Skin of body (tissue), 2 donors: Measurements from ENCODE around the gene CLTB. TPM values are rescaled to one million over a fixed set of nuclear protein-coding genes. Genes with fewer than 3 reads are reported as not detected.
"Not testable (repeated sequence)": the region's sequence is repeated elsewhere in the genome, so short reads cannot be mapped to it uniquely, and the experiment has no call there.

ENCODE experiments used
- DNase-seq: peaks from one replicate; lab custom pipeline; 2025; lab: John Stamatoyannopoulos, UW
- total RNA-seq: library from RNA; depleted of rRNA; stranded (reverse); fragments of >200 nt; gene quantifications from one replicate; pipeline ENCODE4 v1.2.3, GENCODE V29; 2014

Gene CLTB
- total RNA-seq, 1 donor from 2014 or later: 63.0 TPM

DNA sequence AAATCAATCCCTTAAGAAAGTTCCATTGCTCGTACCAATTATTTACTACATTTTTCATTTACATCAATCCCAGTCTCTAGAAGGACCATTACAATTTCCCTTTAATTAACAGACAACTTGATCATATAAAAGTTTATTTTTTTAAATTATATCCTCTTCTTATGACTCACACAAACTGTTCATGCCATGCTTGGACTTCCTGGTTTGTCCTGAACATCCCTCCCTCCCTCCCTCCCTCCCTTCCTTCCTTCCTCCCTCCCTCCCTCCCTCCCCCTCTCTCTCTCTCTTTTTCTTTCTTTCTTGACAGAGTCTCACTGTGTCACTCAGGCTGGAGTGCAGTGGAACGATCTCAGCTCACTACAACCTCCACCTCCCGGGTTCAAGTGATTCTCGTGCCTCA is 11.6 kb upstream of the CLTB start:
- DNase-seq: no peak

DNA sequence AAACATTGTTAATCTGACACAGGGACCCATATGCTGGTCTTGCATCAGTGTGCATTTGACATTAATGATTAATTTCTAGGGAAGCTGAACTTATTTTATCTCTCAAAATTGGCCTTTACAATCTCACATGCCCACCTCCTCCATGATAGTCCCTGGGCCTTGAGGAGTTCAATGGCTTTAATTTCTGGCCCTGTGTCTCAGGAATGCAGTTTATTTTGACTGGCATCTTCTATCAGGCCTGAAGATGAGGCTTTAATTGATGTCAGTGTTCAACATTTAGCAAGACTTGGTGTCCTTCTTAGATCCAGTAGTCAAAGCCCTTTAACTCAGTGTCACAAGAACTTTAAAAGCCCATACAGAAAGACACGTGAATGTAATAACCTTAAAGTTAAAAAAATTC is 10.5 kb upstream of the CLTB start:
- DNase-seq: no peak

DNA sequence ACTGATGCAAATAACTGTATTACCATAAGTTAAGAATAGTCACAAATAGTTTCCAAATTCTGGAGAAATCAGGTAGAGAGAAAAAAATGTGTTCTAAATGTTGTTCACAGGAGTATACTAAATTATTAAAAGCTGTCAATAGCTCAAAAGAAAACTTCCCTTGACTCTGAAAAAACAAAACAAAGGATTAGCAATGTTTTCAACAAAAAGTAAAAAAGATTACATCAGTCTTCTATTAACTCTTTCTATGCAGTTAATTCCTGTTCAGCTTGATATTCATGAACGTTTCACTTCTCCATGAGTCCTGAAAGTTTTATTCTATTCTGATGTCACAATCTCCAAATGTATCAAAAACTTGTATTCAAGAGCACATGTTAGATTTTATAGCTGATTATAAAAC is 9.5 kb upstream of the CLTB start:
- no peak for DNase-seq

- no peak for DNase-seq
Observed at GRCh38 chr5:176425138-176425537, 8.8 kb upstream of the CLTB start.

GRCh38 chr5:176424181-176424580 is 7.8 kb upstream of the CLTB start:
- no peak for DNase-seq

DNA sequence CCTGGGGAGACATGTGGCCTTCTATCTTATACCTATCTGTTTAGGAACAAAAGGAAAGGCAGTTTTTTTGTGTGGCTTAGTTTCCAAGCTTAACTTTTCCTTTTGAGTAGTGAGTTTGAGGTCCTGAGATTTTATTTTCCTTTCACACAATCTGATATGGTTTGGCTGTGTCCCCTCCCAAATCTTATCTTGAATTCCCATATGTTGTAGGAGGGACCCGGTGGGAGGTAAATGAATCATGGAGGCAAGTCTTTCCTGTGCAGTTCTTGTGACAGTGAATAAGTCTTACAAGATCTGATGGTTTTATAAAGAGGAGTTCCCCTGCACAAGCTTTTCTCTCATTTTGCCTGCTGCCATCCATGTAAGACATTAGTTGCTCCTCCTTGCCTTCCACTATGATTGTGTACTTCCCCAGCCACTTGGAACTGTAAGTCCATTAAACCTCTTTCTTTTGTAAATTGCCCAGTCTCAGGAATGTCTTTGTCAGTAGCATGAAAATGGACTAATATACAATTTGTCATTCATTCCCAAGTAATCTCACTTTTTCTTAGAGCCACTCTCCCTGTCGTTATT is 4.7 kb upstream of the CLTB start:
- no peak for DNase-seq

DNA sequence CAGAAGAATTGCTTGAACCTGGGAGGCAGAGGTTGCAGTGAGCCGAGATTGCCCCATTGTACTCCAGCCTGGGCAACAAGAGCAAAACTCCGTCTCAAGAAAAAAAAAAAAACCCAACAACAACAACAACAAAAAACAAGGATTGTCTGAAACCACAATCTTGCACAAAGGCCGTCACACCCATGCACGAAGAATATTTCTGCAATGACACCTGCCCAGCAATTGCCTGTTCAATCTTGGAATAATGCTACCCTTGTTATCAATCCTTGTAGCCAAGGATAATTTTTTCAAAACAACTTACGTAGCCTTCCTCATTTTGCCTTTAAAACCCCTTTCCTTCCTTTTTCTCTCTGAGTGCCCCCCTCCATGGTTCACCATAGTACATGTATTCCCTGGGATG is 3.7 kb upstream of the CLTB start:
- DNase-seq: no peak

GRCh38 chr5:176418251-176418650 is 1.9 kb upstream of the CLTB start:
- DNase-seq: no peak

DNA sequence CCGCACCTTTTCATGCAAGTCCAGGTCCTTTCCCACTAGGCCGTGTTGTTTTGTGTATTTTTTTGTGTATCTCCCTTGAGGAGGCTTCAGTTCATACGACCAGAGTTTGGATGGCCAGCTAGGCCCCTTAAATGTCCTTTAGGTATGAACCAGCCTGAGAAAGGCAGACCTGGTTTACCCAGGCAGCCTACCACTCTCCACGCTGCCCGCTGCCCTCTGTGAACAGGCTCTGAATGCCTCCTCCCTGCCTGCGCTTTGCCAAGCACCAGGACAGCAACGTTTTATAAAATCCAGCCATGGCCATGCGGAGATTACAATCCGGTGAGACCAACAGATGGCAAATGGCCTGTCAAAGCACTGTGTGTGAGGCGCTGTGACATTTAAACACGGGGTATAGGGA is 626 bp upstream of the CLTB start:
- no peak for DNase-seq

GRCh38 chr5:176415240-176415951 is 943 bp downstream of the CLTB start:
- no peak for DNase-seq

- DNase-seq: no peak
Observed at GRCh38 chr5:176414704-176415103, 1.6 kb downstream of the CLTB start.

GRCh38 chr5:176413709-176414191 is 2.6 kb downstream of the CLTB start:
- no peak for DNase-seq

DNA sequence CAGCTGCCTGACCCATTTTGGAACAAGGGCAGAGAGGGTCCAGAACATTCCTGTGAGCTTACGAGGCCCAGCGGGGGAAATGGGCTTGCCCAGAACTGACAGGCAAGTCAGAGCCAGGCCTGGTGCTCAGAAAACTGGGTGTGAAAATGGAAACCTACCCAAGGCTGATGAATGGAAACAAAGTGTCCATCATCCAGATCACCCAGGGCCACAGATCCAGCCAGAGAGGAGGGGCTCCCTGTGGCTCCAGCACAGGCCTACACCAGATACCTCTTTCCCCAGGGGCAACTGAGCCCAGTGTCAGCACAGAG is 3.1 kb downstream of the CLTB start:
- no peak for DNase-seq

- no peak for DNase-seq
Observed at GRCh38 chr5:176412517-176413254, 3.7 kb downstream of the CLTB start.

GRCh38 chr5:176410486-176411180 is 5.7 kb downstream of the CLTB start:
- no peak for DNase-seq

DNA sequence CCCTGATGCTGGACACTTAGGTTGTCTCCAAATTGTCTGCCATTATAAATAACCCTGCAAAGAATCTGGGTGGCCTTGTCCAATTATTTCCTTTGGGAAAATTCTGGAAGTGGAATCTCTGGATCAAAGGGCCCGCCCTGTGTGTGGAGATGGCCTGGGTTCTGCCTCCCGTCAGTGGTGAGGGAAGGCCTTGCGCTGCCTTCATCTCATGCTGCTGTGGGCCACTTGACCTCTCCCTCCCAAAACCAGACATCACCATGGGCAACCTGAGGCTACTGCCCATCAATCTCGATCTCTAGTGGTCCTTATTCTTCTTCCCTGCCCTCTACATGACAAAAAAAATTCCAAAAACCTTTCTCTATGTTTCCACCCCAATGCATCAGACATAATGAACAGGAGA is 6.6 kb downstream of the CLTB start:
- DNase-seq: no peak

GRCh38 chr5:176408590-176408989 is 7.7 kb downstream of the CLTB start:
- DNase-seq: no peak

DNA sequence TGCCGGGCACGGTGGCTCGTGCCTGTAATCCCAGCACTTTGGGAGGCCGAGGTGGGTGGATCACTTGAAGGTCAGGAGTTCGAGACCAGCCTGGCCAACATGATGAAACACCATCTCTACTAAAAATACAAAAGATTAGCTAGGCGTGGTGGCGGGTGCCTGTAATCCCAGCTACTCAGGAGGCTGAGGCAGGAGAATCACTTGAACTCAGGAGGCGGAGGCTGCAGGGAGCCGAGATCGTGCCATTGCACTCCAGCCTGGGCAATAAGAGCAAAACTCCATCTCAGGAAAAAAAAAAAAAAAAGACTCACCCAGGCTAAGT is 8.1 kb downstream of the CLTB start:
- not testable (repeated sequence) for DNase-seq

- no peak for DNase-seq
Observed at GRCh38 chr5:176407456-176408251, 8.7 kb downstream of the CLTB start.

DNA sequence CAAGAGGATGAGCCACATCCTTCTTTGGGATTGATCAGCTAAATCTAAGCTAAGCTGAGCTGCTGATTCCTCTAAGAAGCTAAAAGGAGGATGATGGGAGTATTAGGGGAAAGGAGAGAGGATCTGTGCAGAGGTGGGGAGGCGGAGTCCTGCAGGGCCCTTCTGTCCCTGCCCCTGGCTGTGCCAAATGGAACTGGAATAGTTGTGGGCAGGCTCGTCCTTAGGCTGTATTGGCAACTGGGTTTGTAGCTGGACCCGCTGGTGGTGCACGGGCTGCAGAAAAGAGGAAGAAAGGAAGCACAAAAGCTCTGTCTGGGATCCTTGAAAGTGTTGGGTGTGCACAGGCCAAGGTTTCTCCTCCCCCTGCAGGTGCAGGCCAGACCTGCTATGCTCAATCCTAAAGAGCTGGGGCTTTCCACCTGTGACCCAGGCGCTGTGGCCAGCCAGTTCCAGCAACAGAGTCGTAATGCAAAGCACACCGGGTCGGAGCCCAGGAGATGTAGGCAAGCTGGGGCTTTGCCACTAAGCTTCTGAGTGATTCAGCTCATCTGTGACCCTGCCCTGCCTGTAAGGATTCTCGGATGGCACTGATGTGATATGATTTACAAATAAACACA is 9.8 kb downstream of the CLTB start:
- DNase-seq: no peak
